HG03457 (cell line): ENCODE results near the gene GRN.

Experiments
- ATAC-seq: cut with Tn5 transposase; IDR thresholded peaks from one replicate; pipeline ENCODE4 v1.9.1; 2021; ENCODE audit warnings: moderate number of reproducible peaks; ENCODE audit not compliant: unreplicated experiment

GRN gene

DNA sequence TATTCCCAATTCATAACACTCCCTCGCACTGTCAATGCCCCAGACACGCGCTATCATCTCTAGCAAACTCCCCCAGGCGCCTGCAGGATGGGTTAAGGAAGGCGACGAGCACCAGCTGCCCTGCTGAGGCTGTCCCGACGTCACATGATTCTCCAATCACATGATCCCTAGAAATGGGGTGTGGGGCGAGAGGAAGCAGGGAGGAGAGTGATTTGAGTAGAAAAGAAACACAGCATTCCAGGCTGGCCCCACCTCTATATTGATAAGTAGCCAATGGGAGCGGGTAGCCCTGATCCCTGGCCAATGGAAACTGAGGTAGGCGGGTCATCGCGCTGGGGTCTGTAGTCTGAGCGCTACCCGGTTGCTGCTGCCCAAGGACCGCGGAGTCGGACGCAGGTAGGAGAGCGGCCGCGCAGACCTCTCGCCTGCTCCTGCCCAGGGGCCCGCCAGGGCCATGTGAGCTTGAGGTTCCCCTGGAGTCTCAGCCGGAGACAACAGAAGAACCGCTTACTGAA, at the start of gene GRN:
GRN (plus strand) TSS at position 364 of the 515 bp plus-strand sequence. CDS start 3,863 bp downstream, outside the sequence.
- no peak for ATAC-seq

DNA sequence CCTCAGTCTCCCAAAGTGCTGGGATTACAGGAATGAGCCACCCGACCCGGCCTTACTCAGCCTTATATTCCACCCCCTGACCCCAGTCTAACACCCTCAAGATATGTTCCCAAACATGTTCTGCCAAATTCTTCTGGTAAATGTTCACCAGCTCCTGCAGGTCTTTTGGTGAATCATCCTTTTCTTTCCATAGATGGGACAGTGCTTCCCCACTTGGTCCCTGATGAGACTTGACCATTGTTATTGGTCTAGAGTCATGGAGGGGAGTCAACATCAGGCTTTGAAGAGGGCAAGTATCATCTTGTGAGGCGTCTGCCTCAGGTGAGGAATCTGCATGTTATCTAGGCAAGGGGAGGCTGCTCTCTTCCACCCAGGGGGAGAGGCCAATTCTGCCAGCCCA, 47.1 kb upstream of the GRN start:
- no peak for ATAC-seq

DNA sequence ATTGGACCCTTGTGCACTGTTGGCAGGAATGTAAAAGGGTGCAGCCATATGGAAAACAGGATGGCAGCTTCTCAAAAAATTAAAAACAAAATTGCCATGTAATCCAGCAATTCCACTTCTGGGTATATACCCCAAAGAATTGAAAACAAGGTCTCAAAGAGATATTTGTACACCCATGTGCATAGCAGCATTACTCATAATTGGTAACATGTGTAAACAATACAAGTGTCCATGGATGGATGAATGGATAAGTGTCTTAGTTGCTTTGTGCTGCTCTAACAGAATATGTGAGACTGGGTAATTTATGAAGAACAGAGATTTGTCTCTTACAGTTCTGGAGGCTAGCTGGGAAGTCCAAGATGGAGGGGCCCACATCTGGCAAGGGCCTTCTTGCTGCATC, 40.5 kb upstream of the GRN start:
- ATAC-seq, result no peak

DNA sequence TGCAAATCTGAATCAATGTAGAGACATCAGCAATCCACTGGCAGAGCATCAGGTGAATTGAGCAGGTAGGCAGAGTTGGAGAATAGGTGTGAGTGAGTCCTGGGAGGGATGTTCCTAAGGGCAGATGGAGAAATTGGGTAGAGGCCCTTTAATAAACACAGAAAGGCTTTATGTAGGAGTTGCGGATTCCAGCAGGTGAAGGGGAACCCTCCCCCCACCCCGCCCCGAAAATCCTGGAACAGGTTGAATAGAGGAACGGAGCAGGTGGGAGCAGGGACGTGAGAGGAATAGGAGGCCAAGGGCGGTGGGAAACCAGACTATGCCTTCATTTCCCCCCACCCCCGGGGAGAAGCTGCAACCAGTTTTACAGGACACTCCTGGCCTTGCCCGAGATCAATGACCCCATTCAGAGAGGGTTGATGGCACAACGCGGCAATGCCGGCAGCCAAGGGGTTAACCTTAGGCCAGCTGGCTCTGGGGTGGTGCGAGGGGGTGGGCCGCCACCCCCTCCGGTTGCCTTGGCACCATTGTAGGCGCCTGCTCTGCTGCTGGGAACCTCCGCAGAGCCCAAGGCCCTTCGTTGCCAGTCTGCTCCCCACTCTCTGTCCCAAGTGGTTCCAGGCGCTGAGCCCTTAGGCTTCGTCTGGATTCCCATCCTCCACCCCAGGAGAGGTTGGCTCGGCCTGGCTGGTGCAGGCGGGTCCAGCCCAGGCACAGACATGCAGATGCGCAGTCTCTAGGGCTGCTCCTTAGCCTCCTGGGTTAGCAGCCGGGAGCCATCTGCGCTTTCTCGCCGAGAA, 37.5 kb upstream of the GRN start:
- ATAC-seq, result no peak

DNA sequence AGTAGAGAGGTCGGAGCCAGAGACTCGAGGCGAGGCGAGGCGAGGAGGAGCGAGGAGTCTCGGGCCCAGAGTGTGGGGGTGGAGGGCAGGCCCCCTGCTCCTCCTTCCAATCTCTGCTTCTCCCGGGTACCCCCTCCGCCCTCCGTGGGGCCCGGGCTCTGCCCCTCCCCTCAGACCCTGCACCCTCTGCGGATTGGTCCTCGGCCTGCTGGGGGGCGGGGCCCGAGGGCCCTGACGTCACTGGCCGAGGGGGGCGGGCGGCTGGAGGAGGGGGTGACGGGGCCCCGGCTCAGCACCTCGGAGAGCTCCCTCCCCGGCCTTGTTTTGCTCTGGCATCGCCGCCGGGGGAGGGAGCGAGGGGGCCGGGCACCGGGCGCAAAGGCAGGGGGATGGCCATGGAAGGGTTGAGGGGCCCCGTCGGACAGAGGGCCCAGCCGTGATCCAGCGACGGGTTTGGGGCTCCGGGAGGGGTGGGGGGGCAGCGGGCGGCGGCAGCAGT, 36.7 kb upstream of the GRN start, which contains the start of gene RUNDC3A:
RUNDC3A (plus strand) TSS at position 282 of the 499 bp plus-strand sequence. CDS start 232 bp downstream, outside the sequence.
- ATAC-seq, result no peak

DNA sequence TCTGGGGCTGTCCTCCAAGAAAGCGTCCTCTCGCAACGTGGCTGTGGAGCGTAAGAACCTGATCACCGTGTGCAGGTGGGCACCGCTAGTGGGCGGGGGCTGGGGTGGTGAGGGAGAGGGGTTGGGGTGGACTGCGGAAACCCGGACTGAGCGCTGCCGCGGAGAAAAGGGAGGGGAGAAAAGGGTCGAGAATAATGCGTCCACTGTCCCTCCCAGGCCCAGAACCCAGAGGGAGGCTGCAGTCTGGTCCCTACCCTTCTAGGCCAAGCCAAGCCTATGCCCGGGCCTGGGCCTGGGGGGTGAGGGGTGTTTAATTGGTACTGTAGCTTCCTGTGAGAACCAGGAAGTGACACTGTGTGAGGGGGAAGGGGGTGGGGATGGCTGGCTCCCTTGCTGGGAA, 36.2 kb upstream of the GRN start:
- no peak for ATAC-seq

DNA sequence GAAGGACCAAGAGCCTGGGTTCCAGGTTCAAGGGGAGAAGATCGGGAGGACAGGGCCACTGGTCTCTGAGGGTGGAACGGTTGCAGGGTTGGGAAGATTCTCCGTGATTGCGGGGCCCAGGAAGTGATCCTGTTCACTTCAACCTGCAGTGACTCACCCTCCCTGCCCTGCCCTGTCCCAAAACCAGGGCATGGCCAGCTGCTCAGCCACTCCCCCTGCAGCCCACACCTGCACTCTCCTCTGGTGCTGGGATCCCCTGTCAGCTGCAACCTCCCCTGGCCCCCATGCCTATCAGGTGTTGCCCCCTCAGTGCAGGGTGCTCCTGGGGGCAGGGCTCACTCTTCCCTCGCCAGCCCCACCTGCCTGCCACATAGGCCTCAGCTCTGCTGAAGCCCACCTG, 35.6 kb upstream of the GRN start:
- ATAC-seq, result no peak

DNA sequence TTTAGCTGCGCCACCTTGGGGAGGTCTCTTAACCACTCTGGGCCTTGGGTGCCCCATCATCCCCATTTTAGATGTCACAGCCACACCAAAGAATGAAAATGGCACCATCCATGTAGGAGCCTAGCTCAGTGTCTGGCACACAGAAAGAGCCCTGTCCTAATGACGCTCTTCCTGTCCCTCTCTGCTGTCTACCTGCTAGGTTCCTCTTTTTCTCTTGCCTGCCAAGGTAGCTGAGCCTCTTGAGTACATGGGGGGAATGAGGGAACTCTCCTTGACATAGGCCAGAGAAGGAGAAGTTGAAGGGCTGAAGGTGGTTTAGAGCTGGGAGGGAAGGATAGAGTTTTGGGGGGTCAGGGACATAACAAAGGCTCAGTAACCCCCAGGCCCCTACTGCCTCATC, 34.9 kb upstream of the GRN start:
- ATAC-seq, result no peak

DNA sequence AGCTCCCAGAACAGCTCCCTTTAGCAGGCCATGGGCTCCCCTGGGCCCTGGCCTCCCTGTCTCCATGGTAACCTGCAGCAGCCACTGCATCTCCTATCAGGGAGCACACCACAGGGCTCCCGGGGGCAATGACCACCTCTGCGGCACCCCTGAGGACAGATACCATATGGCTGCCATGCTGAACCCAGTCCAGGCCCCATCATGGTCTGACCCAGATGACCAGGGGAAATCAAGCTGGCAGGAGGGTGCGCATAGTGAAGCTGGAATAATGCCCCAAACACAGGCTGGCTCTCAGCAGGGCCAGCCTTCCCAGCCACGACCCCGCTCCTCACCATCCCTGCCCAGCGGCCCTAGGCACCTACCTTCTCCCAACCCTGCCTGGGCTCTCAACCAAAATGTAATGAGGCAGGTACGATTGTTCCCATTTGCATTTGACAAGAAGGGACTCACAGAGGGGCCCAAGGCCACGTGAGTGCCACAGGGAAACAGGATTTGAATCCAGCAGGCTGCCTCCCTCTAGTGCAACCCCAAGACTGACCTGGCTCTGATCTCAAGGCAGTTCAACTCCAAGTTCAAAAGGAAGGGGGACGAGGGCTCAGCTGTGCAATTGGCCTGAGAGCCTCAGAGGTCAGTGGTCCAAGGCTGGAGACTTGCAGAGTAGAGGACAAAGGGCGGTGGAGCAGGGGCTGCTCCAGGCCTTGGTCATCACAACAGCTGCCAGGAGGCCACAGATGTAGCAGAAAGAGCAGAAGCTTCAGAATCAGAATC, 34.3 kb upstream of the GRN start:
- no peak for ATAC-seq

DNA sequence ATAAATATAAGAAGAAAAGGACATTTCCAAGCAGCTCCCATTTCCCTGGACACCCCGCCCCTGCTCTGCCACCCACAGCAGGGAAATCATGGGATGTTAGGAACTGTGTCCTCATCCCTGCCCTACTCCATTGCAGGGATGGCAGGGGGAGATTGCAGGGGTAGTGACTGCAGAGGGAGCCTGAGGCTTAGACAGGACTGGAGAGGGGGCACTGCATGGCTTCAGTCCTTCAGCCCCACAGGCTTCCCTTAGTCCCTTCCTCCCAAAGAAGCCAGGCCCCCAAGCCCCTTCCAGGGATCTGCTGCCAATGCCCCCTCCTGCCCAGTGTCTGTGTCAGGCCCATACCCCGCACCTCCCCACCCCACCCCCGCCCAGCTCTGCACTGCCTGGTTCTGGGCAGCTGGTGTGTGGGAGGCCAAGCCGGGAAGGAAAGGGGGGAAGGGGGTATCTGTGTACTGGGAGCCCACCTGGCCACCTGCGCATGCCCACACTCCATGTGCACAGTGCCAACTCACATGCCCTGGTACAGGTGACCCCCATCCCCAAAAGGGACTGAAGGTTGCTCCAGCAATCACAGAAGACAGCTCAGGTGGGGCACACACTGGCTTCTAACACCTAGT, 33.4 kb upstream of the GRN start:
- no peak for ATAC-seq

DNA sequence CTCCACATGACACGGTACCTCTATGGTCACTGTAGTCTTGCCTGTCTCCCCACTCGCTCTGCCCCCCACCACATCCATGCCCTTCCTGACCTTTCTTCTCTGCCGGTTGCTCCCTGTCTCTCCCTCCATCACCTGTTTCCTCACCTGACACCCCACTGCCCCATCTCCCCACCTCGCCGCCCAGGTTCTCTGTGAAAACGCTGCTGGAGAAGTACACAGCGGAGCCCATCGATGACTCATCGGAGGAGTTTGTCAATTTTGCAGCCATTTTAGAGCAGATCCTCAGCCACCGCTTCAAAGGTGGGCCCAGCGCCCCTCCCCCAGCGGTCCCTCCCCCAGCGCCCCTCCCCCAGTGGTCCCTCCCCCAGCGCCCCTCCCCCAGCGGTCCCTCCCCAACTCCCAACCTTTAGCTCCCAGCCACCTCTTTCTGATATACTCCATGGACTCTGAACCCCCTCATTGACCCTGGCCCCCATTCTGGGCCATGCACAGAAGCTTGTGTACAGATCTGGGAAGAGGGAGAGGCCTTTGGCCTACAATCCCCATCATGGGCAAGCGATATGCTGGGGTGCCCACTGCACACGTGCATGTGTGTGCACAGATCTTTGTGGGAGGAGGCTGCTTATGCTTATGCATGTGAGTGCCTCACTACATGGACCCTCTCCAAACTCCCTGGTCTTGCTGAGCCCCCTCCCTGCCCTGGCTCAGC, 32.6 kb upstream of the GRN start:
- ATAC-seq, result no peak

DNA sequence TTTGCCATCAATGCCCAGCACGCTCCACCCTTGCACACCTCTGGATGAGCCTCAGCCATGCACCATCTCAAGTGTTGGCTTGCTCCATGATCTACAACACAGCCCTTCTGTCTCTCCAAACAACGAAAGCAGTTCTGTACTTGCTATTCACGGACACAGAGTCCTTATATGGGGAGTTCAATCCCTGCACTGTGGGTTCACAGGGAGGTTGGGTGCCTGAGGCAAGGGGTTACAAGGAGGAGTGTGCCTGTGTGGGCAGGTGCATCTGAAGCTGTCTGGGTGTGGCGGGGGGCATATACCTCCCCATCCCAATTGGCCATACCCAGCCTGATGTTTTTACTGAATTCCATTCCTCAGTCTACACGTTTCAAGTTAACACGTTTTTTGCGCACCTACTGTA, 31.1 kb upstream of the GRN start:
- no peak for ATAC-seq

DNA sequence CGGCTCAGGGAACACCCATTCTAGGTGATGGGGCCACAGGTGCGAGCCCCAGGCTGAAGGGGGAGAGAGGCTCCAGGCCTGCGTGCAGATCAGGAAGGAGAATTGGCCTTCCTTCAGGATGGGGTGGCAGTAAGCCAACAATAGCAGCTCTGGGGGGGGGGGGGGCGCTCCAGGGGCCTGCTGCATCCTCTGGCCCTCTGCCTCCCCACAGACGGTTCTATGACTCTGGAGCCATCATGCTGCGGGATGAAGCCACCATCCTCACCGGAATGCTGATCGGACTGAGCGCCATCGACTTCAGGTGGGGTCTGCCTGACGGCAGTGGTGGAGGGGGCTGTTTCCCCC, 30.6 kb upstream of the GRN start:
- no peak for ATAC-seq

DNA sequence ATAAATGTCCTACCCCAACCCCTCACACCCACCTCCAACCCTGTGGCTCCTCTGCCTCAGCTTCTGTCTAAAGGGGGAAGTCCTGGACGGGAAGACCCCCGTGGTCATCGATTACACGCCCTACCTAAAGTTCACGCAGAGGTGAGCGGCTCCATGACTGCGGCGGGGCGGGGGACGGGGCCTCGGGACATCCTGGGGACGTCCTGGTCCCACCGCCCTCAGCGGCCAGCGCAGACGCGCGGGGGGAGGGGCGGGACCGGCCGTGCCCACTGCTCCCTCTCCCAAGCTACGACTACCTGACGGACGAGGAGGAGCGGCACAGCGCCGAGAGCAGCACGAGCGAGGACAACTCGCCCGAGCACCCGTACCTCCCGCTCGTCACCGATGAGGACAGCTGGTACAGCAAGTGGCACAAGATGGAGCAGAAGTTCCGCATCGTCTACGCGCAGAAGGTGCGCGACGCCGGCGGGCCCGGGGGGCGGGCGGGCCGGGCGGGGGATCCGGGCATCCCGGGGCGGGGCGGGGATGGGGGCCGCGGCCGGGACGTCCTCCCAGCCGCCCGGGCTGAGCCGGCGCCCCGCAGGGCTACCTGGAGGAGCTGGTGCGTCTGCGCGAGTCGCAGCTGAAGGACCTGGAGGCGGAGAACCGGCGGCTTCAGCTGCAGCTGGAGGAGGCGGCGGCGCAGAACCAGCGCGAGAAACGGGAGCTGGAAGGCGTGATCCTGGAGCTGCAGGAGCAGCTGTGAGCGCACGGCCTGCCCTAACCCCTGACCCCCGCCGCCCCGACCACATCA, 30.0 kb upstream of the GRN start:
- no peak for ATAC-seq

DNA sequence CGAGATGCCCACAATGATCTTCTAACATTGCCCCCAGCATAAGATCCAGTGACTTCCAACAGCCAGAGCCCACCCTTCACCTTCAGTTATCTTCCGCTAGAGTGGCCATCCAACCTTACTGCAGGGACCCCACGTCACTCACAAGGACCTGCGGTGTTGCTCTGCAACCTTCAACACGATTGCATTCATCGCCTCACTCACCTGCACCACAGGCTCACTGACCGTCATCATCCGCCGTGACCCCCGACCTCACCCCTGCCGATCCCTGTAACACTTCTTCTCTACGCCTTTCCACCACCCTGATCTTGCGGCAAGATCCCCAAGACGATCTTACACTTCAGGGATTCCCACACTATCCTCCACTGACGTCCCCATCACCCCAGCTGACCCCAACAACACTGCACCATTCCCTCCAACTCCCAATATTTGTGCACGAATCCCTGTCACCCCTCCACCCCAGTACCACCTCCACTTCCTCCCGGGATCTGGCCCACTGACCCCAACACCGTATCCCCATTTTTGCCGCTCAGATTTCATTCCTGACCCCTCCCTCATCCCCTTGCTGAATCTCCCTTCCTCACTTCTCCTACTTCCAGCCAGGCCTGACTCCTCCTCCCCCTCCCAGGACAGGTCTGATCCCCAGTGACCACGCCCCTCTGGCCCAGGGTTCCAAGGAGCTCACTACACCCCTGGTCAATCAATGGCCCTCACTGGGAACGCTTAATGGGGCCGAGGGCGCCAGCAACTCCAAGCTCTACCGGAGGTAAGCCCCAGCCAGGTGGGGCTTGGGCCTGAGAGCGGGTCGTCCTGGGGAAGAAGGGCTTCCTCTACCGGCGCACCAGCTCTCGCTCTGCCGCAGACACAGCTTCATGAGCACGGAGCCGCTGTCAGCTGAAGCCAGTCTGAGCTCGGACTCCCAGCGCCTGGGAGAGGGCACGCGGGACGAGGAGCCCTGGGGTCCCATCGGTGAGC, 29.1 kb upstream of the GRN start:
- ATAC-seq, result no peak

DNA sequence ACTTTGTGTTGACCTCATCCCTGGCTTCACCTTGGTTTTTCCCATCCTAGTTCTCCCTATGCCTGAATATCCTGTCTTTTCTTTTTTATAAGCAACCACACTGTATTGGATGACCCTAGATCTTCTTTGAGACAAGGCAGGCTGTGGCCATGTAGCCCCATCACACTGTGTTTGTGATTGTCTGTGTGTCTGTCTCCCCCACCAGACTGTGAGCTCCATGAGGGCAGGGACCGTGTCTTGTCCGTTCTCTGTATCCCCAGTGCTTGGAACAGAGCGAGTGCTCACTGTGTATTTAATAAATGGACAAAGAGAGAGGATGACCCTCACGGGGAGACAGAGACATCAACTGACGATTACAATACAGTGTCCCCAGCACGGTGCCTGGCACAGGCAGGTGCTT, 27.6 kb upstream of the GRN start:
- ATAC-seq, result no peak

DNA sequence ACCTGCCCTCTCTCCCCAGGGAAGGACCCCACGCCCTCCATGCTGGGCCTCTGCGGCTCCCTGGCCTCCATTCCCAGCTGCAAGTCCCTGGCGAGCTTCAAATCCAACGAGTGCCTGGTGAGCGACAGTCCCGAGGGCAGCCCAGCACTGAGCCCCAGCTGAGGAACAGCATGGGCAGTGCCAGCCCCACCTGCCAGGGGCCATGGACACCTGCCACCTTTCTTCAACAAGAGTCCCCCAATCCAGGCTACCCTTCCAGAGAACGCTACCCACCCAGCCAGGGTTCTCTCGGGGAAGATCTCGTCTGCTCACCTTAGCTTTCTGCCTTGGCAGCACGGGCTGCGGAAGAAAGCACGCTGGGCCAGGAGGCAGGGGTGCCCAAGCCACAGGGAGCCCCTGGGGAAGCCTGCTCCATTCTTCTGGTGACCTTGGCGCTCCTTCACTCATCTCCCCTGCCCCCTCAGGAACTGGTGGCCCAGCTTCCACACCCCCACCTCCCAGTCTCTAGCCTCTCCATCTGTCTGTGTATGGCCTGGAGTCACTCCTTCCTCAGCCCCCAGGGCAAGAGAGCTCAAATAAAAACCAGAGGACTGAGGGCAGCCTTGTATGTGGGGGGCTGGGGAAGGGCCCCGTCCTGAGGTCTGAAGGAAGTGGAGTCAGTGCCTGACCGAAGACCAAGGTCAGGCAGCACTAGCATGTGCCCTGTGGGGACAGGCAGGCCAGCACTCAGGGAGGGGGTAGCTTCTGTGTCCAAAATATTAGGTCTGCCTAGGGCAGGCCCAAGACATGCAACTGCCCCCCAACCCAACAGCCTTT, 26.8 kb upstream of the GRN start:
- no peak for ATAC-seq

DNA sequence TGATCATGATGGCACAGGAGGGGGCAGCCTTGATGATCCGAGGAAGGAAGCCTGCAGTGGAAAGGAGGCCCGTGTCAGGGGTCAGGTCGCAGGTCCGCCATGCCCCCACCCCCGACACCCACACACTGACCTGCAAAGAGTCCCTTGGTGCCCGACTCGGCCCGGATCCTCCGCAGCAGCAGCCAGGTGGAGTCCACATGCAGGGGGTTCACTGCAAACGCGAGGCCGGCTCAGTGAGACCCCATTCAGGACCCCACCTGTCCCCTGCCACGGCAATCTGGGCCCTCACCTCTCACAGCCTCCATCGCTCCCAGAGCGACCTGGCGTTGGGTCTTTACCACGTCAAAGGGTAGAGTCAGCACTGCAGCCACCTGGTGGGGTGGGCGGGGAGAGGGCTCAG, 25.0 kb upstream of the GRN start:
- no peak for ATAC-seq
